ENCODE results near the gene SERINC5. TPM values are rescaled to one million over a fixed set of nuclear protein-coding genes. Genes with fewer than 3 reads are reported as not detected.

The SERINC5 gene
- total RNA-seq, 2 donors from 2014 or later = 12.8 to 13.9 TPM

GRCh38 chr5:80213466-80213865, 42.4 kb downstream of the SERINC5 start:
- H3K36me3 ChIP-seq = no peaks in the 10 kb centered on the region
- H3K27ac ChIP-seq = no peak overlapping the region
- H3K4me1 ChIP-seq (ENCODE audit: control insufficient read depth in 1 of 2, low read depth in 2 of 2) = peaks cover 7 to 19% of the 10 kb centered on the region in 2 donors
- ATAC-seq (ENCODE audit: insufficient number of reproducible peaks, low FRiP score, low read depth) (no peak), DNase-seq (ENCODE audit: low spot score) (no peak)
- H3K4me3 ChIP-seq = no peak overlapping the region
- no peak for TF ChIP-seq CTCF (IDR thresholded peaks at IDR 0.05)
- H3K27me3 ChIP-seq (replicated peaks; ENCODE audit: insufficient read depth) = no peaks in the 10 kb centered on the region
- H3K9me3 ChIP-seq = no peaks in the 10 kb centered on the region

GRCh38 chr5:80212171-80212667, 43.6 kb downstream of the SERINC5 start:
- Histone ChIP-seq H3K27ac (no peak overlapping the region), H3K4me3 (no peak overlapping the region), H3K36me3 (no peaks in the 10 kb centered on the region), H3K9me3 (no peaks in the 10 kb centered on the region), H3K27me3 (replicated peaks; ENCODE audit: insufficient read depth) (no peaks in the 10 kb centered on the region), H3K4me1 (ENCODE audit: control insufficient read depth in 1 of 2, low read depth in 2 of 2) (peaks cover 7 to 11% of the 10 kb centered on the region in 2 donors)
- DNase-seq (ENCODE audit: low spot score) (no peak), ATAC-seq (ENCODE audit: insufficient number of reproducible peaks, low FRiP score, low read depth) (no peak)
- TF ChIP-seq CTCF (IDR thresholded peaks at IDR 0.05) = no peak

GRCh38 chr5:80211327-80211726, 44.5 kb downstream of the SERINC5 start:
- Histone ChIP-seq H3K27ac (no peak overlapping the region), H3K27me3 (replicated peaks; ENCODE audit: insufficient read depth) (no peaks in the 10 kb centered on the region), H3K9me3 (no peaks in the 10 kb centered on the region), H3K36me3 (no peaks in the 10 kb centered on the region), H3K4me1 (ENCODE audit: control insufficient read depth in 1 of 2, low read depth in 2 of 2) (peaks cover 2 to 6% of the 10 kb centered on the region in 2 donors), H3K4me3 (no peak overlapping the region)
- TF ChIP-seq CTCF (IDR thresholded peaks at IDR 0.05) = no peak
- ATAC-seq (ENCODE audit: insufficient number of reproducible peaks, low FRiP score, low read depth) (no peak), DNase-seq (ENCODE audit: low spot score) (no peak)

GRCh38 chr5:80210014-80210413, 45.8 kb downstream of the SERINC5 start:
- ATAC-seq (ENCODE audit: insufficient number of reproducible peaks, low FRiP score, low read depth) (no peak), DNase-seq (ENCODE audit: low spot score) (no peak)
- Histone ChIP-seq H3K4me3 (no peak overlapping the region), H3K27ac (no peak overlapping the region), H3K36me3 (no peaks in the 10 kb centered on the region), H3K27me3 (replicated peaks; ENCODE audit: insufficient read depth) (no peaks in the 10 kb centered on the region), H3K4me1 (ENCODE audit: control insufficient read depth in 1 of 2, low read depth in 2 of 2) (no peaks in the 10 kb centered on the region), H3K9me3 (no peaks in the 10 kb centered on the region)
- TF ChIP-seq CTCF (IDR thresholded peaks at IDR 0.05) = no peak

GRCh38 chr5:80208381-80208780, 47.5 kb downstream of the SERINC5 start:
- no peak for ATAC-seq (ENCODE audit: insufficient number of reproducible peaks, low FRiP score, low read depth)
- Histone ChIP-seq H3K27ac (no peak overlapping the region), H3K36me3 (no peaks in the 10 kb centered on the region), H3K4me1 (ENCODE audit: control insufficient read depth in 1 of 2, low read depth in 2 of 2) (no peaks in the 10 kb centered on the region), H3K27me3 (replicated peaks; ENCODE audit: insufficient read depth) (no peaks in the 10 kb centered on the region), H3K4me3 (no peak overlapping the region), H3K9me3 (no peaks in the 10 kb centered on the region)
- no peak for TF ChIP-seq CTCF (IDR thresholded peaks at IDR 0.05)
- no peak for DNase-seq (ENCODE audit: low spot score)
